SJCRH30 (cell line): ENCODE data around the gene OSBPL9. TPM values are rescaled to one million over a fixed set of nuclear protein-coding genes. Genes with fewer than 3 reads are reported as not detected.
A peak's percentile ranks its signal among the peaks of the same experiment; 100 is the strongest.
"Not testable (repeated sequence)": the region's sequence is repeated elsewhere in the genome, so short reads cannot be mapped to it uniquely, and the experiment has no call there.

Experiments used
- DNase-seq, 2 experiments: peaks; one replicate each; pipeline ENCODE4 v3.0.0-alpha.2; 2015 to 2020
- H3K27ac ChIP-seq: fragments of 250-450 bp; sonication (Bioruptor Pico); 2 replicates; pipeline ENCODE4 v1.5.1; 2020; ENCODE audit warnings: mild to moderate bottlenecking, moderate library complexity
- H3K27me3 ChIP-seq: fragments of 250-450 bp; sonication (Bioruptor Pico); 2 replicates; pipeline ENCODE4 v1.5.1; 2020; ENCODE audit warnings: mild to moderate bottlenecking, moderate library complexity
- H3K36me3 ChIP-seq: fragments of 250-450 bp; sonication (Bioruptor Pico); 2 replicates; pipeline ENCODE4 v1.5.1; 2020; ENCODE audit warnings: mild to moderate bottlenecking, moderate library complexity
- H3K4me1 ChIP-seq: fragments of 250-450 bp; sonication (Bioruptor Pico); 2 replicates; pipeline ENCODE4 v1.5.1; 2020; ENCODE audit warnings: mild to moderate bottlenecking, moderate library complexity
- H3K4me3 ChIP-seq: fragments of 250-450 bp; sonication (Bioruptor Pico); 2 replicates; pipeline ENCODE4 v1.5.1; 2020; ENCODE audit warnings: mild to moderate bottlenecking, moderate library complexity
- H3K9me3 ChIP-seq: fragments of 250-450 bp; sonication (Bioruptor Pico); replicated peaks from 2 replicates; pipeline ENCODE4 v1.5.1; 2020; ENCODE audit warnings: mild to moderate bottlenecking, moderate library complexity
- total RNA-seq: library from RNA; depleted of rRNA; stranded (reverse); fragments of >200 nt; shearing (Covaris generic); gene quantifications from 2 replicates; pipeline ENCODE4 v1.2.3, GENCODE V29; 2014; rRNA removed

The OSBPL9 gene
- total RNA-seq, 1 experiment from 2014 or later = 147 TPM

DNA sequence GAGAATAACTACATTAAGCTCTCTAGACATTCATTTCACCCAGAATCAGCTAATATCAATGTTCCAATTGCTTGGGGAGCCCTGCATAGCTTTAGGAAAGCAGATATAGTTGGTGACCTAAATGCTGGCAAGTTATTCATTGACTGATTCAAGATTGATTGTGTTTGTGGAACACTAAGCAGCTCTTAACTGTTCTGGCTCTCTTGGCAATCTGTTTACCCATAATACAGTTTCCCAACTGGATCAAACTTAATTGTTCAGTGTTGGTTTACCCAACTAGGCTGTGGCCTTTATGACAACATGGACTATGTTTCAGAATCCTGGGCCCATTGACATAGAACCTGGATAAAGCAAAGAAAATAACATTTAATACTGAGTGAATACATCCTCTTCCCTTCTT, 178.0 kb downstream of the OSBPL9 start:
- no peak overlapping the region for H3K27ac ChIP-seq
- peaks cover 79% of the 10 kb centered on the region for H3K36me3 ChIP-seq
- no peaks in the 10 kb centered on the region; the same call in 1 of the 2 replicates for H3K9me3 ChIP-seq
- H3K4me1 ChIP-seq = no peaks in the 10 kb centered on the region
- no peak overlapping the region for H3K4me3 ChIP-seq
- no peak for DNase-seq
- no peaks in the 10 kb centered on the region for H3K27me3 ChIP-seq

GRCh38 chr1:51799372-51799771, 182.5 kb downstream of the OSBPL9 start:
- no peak overlapping the region for H3K27ac ChIP-seq
- no peaks in the 10 kb centered on the region; the same call in 1 of the 2 replicates for H3K9me3 ChIP-seq
- no peak for DNase-seq
- peaks cover 59% of the 10 kb centered on the region for H3K36me3 ChIP-seq
- no peaks in the 10 kb centered on the region for H3K4me1 ChIP-seq
- H3K27me3 ChIP-seq = no peaks in the 10 kb centered on the region
- no peak overlapping the region for H3K4me3 ChIP-seq

GRCh38 chr1:51814513-51814912, 197.6 kb downstream of the OSBPL9 start:
- H3K27me3 ChIP-seq = no peaks in the 10 kb centered on the region
- no peaks in the 10 kb centered on the region for H3K4me1 ChIP-seq
- H3K27ac ChIP-seq = no peak overlapping the region
- no peak overlapping the region for H3K4me3 ChIP-seq
- no peaks in the 10 kb centered on the region for H3K9me3 ChIP-seq
- DNase-seq = no peak
- H3K36me3 ChIP-seq = peaks cover 30% of the 10 kb centered on the region

DNA sequence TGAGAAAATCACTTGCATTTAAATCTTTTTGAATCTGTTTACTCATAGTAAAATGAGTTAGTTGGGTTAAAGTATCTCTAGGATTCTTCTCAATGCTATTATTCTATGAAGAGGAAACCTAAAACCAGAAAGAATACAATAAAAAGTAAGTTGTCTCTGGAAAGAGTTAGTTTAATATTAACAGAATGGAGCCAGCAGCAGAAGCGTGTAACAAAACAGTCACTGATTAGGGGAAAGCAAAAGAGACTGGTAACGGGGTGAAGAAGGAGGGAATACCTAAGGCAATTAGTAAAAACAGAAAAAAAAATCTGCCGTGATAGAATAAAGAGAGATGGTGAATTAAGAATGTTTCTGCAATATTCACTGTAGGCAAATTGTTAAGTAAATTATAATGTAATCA, 201.6 kb downstream of the OSBPL9 start:
- H3K4me1 ChIP-seq = no peaks in the 10 kb centered on the region

GRCh38 chr1:51819021-51819420, 202.1 kb downstream of the OSBPL9 start:
- not testable (repeated sequence) for H3K4me3 ChIP-seq, H3K27ac ChIP-seq, DNase-seq, H3K9me3 ChIP-seq, H3K4me1 ChIP-seq, H3K27me3 ChIP-seq
- peaks cover 52% of the 10 kb centered on the region for H3K36me3 ChIP-seq

More for the DNA sequence above, 201.6 kb downstream of the OSBPL9 start:
- H3K36me3 ChIP-seq = peaks cover 50% of the 10 kb centered on the region
- H3K27ac ChIP-seq = no peak overlapping the region
- H3K27me3 ChIP-seq = no peaks in the 10 kb centered on the region
- no peak for DNase-seq
- H3K4me3 ChIP-seq = no peak overlapping the region
- H3K9me3 ChIP-seq = no peaks in the 10 kb centered on the region

DNA sequence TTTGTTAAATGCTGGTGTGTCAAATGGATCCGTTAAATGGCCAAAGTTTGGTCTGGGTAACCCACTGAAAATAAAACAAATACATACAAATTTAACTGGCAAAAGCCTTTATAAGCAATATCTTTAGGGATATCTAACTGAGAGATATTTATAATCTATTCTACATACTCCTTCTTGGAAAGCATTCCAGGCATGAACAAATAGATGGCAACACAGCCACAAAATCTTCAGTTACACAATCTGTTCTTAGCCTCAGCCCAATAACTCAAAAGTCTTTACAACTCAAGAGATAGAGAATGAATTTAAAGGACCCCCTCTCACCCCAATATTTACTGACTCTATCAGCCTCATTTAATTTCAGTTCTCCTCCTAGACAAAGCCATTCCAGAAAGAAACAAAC, 202.9 kb downstream of the OSBPL9 start:
- Histone ChIP-seq H3K27ac (no peak overlapping the region), H3K4me1 (no peaks in the 10 kb centered on the region), H3K36me3 (peaks cover 52% of the 10 kb centered on the region), H3K4me3 (no peak overlapping the region), H3K27me3 (no peaks in the 10 kb centered on the region), H3K9me3 (no peaks in the 10 kb centered on the region)
- no peak for DNase-seq

- DNase-seq = peak; percentile 25 to 40
- no peaks in the 10 kb centered on the region for H3K27me3 ChIP-seq
Observed at GRCh38 chr1:51829058-51829457, 212.2 kb downstream of the OSBPL9 start.

GRCh38 chr1:51833700-51834099, 216.8 kb downstream of the OSBPL9 start:
- Histone ChIP-seq H3K9me3 (no peaks in the 10 kb centered on the region), H3K27ac (no peak overlapping the region), H3K4me3 (no peak overlapping the region), H3K27me3 (no peaks in the 10 kb centered on the region), H3K4me1 (peaks cover 3% of the 10 kb centered on the region; the same call in 1 of the 2 replicates), H3K36me3 (peaks cover 74% of the 10 kb centered on the region)
- DNase-seq = no peak

More at GRCh38 chr1:51829058-51829457, 212.2 kb downstream of the OSBPL9 start:
- H3K36me3 ChIP-seq = peaks cover 57% of the 10 kb centered on the region
- H3K9me3 ChIP-seq = no peaks in the 10 kb centered on the region
- no peak overlapping the region for H3K4me3 ChIP-seq
- peaks cover 3% of the 10 kb centered on the region; the same call in 1 of the 2 replicates for H3K4me1 ChIP-seq
- no peak overlapping the region for H3K27ac ChIP-seq

- peaks cover 51% of the 10 kb centered on the region for H3K36me3 ChIP-seq
- no peak overlapping the region for H3K27ac ChIP-seq
- H3K4me1 ChIP-seq = no peaks in the 10 kb centered on the region
- no peak overlapping the region for H3K4me3 ChIP-seq
- H3K27me3 ChIP-seq = no peaks in the 10 kb centered on the region
- no peak for DNase-seq
- no peaks in the 10 kb centered on the region for H3K9me3 ChIP-seq
Observed at GRCh38 chr1:51837243-51837642, 220.4 kb downstream of the OSBPL9 start.

Other genes with a start within 250 kb of the OSBPL9 start
- 30.1 and 34.7 TPM in 2 replicates for gene EPS15, start 97.8 kb upstream of the OSBPL9 start, total RNA-seq